Measurements from ENCODE around the gene F5.

F5 gene

DNA sequence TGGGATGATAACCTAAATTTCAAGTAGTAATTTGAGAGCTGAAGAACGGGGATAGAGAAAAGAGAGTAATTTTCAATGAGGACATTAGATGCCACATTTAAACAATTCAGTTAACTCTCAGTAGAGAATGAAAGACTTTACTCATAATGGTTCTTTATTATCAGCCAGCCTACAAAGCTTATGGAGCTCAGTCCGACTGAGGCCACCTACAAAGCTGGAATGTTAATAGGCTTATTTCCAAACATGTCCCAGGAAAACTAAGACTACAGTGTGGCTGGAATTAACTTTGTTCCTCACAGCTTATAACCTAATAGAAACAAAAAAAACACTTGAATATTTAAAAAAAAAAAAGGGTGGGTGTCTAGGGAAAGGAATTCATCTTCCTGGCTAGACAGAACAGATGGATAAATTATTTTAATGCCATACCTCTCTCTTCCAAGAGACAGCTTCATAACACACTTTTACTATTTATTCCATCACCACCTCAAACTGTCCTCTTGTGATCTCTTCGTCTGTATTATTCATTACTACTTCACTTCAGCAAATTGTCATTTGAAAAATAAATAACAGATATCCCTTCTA is 110.4 kb downstream of the F5 start:
- no peak for DNase-seq

- DNase-seq = no peak
Measured at GRCh38 chr1:169474302-169474995, 111.8 kb downstream of the F5 start.

GRCh38 chr1:169473347-169473746 is 112.9 kb downstream of the F5 start:
- DNase-seq = no peak

DNA sequence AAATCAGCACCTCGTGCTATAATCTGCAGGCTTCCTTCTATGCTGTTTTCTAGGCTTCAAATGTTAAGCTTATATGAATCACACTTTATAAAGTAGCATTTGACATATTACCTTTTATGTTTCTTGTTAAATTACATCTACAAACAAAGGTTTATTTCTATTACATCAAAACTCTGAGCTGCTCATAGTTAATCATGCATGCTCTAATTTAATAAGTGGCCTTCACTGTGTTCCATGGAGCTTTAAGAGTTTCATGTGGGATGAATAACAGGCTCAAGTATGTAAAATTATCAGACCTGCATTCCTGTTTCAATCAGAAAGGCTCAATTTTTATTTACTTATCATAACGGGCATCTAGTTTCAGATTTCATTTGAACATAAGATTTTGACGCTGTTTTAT is 113.5 kb downstream of the F5 start:
- DNase-seq = no peak

DNA sequence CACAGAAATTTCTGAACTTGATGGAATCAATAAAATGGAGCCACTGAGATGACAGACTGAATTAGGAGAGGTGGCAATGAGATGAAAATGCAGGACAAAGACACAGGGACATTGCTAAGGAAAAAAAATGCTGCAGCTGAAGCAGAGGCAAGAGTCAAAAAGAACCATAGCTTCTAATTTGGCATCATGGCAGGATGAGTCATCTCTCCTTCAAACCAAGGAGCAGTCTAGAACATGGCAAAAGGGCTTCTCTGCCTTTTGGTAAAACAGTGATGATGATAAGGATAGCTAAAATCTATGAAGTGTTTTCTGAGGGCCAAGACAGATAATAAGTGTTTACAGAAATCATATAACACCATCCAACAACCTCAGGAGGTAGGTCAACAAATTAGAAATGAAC is 117.3 kb downstream of the F5 start:
- DNase-seq = no peak

DNA sequence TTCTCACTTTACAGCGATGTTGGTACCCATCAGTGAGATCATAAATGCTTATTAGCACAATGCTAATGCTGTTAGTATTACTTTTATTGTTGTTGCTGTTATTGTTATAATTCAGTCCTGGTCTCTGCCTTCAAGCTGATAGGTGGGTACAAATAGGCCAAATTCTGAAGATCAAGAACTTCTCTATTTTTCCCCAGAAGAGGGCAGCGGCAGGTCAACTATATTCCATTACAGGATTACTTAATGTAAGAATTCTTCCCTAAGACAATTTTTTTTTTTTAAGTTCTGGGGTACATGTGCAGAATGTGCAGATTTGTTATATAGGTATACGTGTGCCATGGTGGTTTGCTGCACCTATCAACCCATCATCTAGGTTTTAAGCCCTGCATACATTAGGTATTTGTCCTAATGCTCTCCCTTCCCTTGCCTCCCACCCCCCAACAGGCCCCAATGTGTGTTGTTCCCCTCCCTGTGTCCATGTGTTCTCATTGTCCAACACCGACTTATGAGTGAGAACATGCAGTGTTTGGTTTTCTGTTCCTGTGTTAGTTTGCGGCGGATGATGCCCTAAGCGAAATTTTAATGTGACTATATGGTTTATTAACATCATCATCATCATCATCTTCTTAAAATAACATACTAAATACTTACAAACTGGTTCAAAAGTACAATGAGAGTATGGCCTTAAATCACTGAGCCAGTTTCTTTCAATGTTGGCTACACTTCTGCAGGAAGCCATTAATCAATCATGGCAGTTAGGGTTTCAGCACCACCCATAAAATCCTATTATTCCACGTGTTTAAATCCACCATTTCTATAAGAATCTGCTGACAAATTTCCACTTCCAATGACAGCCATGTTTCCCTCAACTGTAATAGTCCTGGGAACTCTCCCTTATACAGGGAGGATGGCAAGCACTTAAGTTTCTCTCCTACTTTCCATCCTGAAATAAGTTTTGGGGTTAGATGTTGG is 119.7 kb downstream of the F5 start:
- DNase-seq = peak in 1 of 2 donors; percentile 40

GRCh38 chr1:169465281-169465680 is 121.0 kb downstream of the F5 start:
- DNase-seq = no peak

All from bone marrow (tissue), 2 donors.